NCI-H2171 treated with DMSO at 0.1 percent for 48 hours (cell line): ENCODE measurements around the gene AARS1.
"Not testable (repeated sequence)": the region's sequence is repeated elsewhere in the genome, so short reads cannot be mapped to it uniquely, and the experiment has no call there.

Experiments
- DNase-seq: peaks from one replicate; lab custom pipeline; 2025; lab: John Stamatoyannopoulos, UW

Gene AARS1

GRCh38 chr16:70289229-70290094, at the start of gene AARS1:
TSS of gene AARS1 (minus strand) at chr16:70289506. CDS start at chr16:70282763, 6,743 bp downstream.
- peak; percentile 99 for DNase-seq

GRCh38 chr16:70337814-70338213, 48.5 kb upstream of the AARS1 start:
- DNase-seq: no peak

GRCh38 chr16:70332728-70333127, 43.4 kb upstream of the AARS1 start:
- DNase-seq: not testable (repeated sequence)

GRCh38 chr16:70331588-70332358, 42.5 kb upstream of the AARS1 start:
- no peak for DNase-seq

- DNase-seq: no peak
These were observed 41.8 kb upstream of the AARS1 start for GRCh38 chr16:70331091-70331490.

- no peak for DNase-seq
These were observed 35.9 kb upstream of the AARS1 start for GRCh38 chr16:70324998-70325747.

GRCh38 chr16:70320121-70320520, 30.8 kb upstream of the AARS1 start:
- DNase-seq: no peak

GRCh38 chr16:70307726-70308125, 18.4 kb upstream of the AARS1 start:
- not testable (repeated sequence) for DNase-seq

GRCh38 chr16:70306880-70307279, 17.6 kb upstream of the AARS1 start:
- DNase-seq: no peak

- DNase-seq: no peak
These were observed 15.7 kb upstream of the AARS1 start for GRCh38 chr16:70304892-70305448.

- no peak for DNase-seq
These were observed 13.4 kb upstream of the AARS1 start for GRCh38 chr16:70302745-70303144.

GRCh38 chr16:70301121-70301520, 11.8 kb upstream of the AARS1 start:
- DNase-seq: no peak

GRCh38 chr16:70298988-70299938, 10.0 kb upstream of the AARS1 start, which contains the start of gene DDX19B:
TSS of gene DDX19B (plus strand) at chr16:70299186. CDS start at chr16:70299298, 112 bp downstream.
- peak; percentile 73 for DNase-seq

GRCh38 chr16:70295634-70296033, 6.3 kb upstream of the AARS1 start:
- DNase-seq: no peak

- DNase-seq: no peak
These were observed 5.2 kb upstream of the AARS1 start for GRCh38 chr16:70294385-70295025.

GRCh38 chr16:70292148-70292547, 2.8 kb upstream of the AARS1 start:
- DNase-seq: not testable (repeated sequence)

- DNase-seq: no peak
These were observed 1.7 kb upstream of the AARS1 start for GRCh38 chr16:70290949-70291519.

- DNase-seq: not testable (repeated sequence)
These were observed 1.9 kb downstream of the AARS1 start for GRCh38 chr16:70287304-70287971.

GRCh38 chr16:70276392-70276791, 12.9 kb downstream of the AARS1 start:
- DNase-seq: no peak
